ENCODE data around the gene MYO9B. TPM values are rescaled to one million over a fixed set of nuclear protein-coding genes. Genes with fewer than 3 reads are reported as not detected.

Gene MYO9B
- total and polyA plus RNA-seq, 4 donors, result 27.9 to 124 (median 68.8) TPM

DNA sequence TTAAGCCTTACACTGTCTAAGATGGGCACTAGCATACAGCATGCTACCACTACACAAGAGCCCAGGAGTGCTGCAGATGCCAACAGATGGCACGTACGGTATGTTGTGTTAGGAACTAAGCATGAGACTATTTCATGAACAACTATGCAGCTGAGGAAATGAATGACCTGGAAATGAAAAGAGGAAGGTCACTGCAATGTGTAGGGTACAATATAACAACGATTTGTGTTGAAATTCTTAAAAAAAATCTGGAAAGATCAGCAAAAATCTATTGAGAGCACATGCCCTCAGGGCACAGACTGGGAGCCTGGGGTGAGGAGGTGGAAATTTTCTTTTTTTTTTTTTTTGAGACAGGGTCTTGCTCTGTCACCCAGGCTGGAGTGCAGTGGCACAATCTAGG, 14.8 kb upstream of the MYO9B start:
- WGBS (ENCODE audit: insufficient coverage), result 100% methylated on average over 3 of the region's 3 CpGs
- H3K9me3 ChIP-seq (ENCODE audit: control insufficient read depth, insufficient read depth, low read length), result peaks cover 3% of the 10 kb centered on the region
- H3K4me3 ChIP-seq (ENCODE audit: low read depth, low read length), result no peak overlapping the region
- DNase-seq (ENCODE audit: low read depth in 4 of 6, low spot score in 6 of 6), result no peak
- H3K36me3 ChIP-seq (ENCODE audit: control insufficient read depth, insufficient read depth, low read length), result peaks cover 30% of the 10 kb centered on the region
- no peak overlapping the region for H3K27ac ChIP-seq (ENCODE audit: low read depth, low read length)
- H3K4me1 ChIP-seq (ENCODE audit: control insufficient read depth, insufficient read depth, low read length), result no peaks in the 10 kb centered on the region
- H3K27me3 ChIP-seq (ENCODE audit: control insufficient read depth, insufficient read depth, low read length), result no peaks in the 10 kb centered on the region

DNA sequence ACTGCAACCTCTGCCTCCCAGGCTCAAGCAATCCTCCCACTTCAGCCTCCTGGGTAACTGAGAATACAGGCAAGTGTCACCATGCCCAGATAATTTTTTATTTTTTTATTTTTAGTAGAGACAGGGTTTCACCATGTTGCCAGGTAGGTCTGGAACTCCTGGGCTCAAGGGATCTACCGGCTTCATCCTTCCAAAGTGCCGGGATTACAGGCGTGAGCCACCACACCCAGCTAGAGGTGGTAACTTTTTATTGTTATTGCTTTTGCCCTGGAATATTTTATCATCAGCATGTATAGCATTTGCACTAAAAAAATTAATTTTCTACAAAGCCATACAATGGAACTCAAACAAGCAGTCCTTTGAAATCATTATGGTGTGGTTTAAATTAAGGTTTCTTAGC, 14.4 kb upstream of the MYO9B start:
- no peaks in the 10 kb centered on the region for H3K4me1 ChIP-seq (ENCODE audit: control insufficient read depth, insufficient read depth, low read length)
- no peak overlapping the region for H3K27ac ChIP-seq (ENCODE audit: low read depth, low read length)
- no peak overlapping the region for H3K4me3 ChIP-seq (ENCODE audit: low read depth, low read length)
- WGBS (ENCODE audit: insufficient coverage), result no CpG with 5 or more reads among the region's 3 CpGs
- peaks cover 26% of the 10 kb centered on the region for H3K36me3 ChIP-seq (ENCODE audit: control insufficient read depth, insufficient read depth, low read length)
- peaks cover 3% of the 10 kb centered on the region for H3K9me3 ChIP-seq (ENCODE audit: control insufficient read depth, insufficient read depth, low read length)
- no peaks in the 10 kb centered on the region for H3K27me3 ChIP-seq (ENCODE audit: control insufficient read depth, insufficient read depth, low read length)
- DNase-seq (ENCODE audit: low read depth in 4 of 6, low spot score in 6 of 6), result no peak

DNA sequence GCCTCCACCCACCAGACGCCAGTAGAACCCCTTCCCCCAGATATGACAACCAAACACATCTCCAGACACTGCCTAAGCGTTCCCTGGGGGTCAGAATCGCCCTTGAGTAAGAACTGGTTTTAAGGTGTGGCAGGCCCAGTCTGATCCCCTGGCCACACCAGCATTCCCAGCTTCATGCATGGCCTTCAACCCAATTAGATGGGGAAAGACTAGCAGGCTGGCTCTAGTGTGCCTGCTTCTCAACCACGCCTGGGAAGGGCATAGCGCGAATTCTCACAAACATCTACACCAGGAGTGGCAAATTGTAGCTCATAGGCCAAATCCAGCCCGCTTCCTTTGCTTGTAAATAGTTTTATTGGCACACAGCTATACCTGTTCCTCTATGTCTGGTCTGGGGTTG, 13.9 kb upstream of the MYO9B start:
- no peaks in the 10 kb centered on the region for H3K4me1 ChIP-seq (ENCODE audit: control insufficient read depth, insufficient read depth, low read length)
- peaks cover 24% of the 10 kb centered on the region for H3K36me3 ChIP-seq (ENCODE audit: control insufficient read depth, insufficient read depth, low read length)
- no peaks in the 10 kb centered on the region for H3K27me3 ChIP-seq (ENCODE audit: control insufficient read depth, insufficient read depth, low read length)
- no peak overlapping the region for H3K27ac ChIP-seq (ENCODE audit: low read depth, low read length)
- H3K9me3 ChIP-seq (ENCODE audit: control insufficient read depth, insufficient read depth, low read length), result peaks cover 3% of the 10 kb centered on the region
- no peak overlapping the region for H3K4me3 ChIP-seq (ENCODE audit: low read depth, low read length)
- DNase-seq (ENCODE audit: low read depth in 4 of 6, low spot score in 6 of 6), result no peak
- WGBS (ENCODE audit: insufficient coverage), result 100% methylated on average over 3 of the region's 7 CpGs

DNA sequence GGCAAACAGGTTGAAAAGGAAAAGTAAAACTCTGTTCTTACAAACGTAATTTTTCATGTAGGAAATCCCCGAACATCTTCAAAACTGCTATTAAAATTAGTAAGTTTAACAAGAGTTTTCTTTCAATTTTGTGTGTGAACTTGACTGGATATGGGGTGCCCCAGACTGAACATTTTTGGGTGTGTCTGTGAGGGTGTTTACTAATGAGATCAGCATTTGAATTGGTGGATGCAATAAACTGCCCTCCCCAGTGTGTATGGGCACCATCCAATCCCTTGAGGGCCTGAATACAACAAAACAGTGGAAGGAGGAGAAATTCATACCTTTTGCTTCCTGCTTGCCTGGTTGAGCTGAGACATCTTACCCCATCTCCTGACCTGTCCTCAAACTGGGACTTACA, 12.1 kb upstream of the MYO9B start:
- no peak overlapping the region for H3K4me3 ChIP-seq (ENCODE audit: low read depth, low read length)
- WGBS (ENCODE audit: insufficient coverage), result no CpG with 5 or more reads among the region's 2 CpGs
- H3K27ac ChIP-seq (ENCODE audit: low read depth, low read length), result no peak overlapping the region
- H3K9me3 ChIP-seq (ENCODE audit: control insufficient read depth, insufficient read depth, low read length), result peaks cover 3% of the 10 kb centered on the region
- no peaks in the 10 kb centered on the region for H3K27me3 ChIP-seq (ENCODE audit: control insufficient read depth, insufficient read depth, low read length)
- no peaks in the 10 kb centered on the region for H3K4me1 ChIP-seq (ENCODE audit: control insufficient read depth, insufficient read depth, low read length)
- no peak for DNase-seq (ENCODE audit: low read depth in 4 of 6, low spot score in 6 of 6)
- peaks cover 16% of the 10 kb centered on the region for H3K36me3 ChIP-seq (ENCODE audit: control insufficient read depth, insufficient read depth, low read length)

DNA sequence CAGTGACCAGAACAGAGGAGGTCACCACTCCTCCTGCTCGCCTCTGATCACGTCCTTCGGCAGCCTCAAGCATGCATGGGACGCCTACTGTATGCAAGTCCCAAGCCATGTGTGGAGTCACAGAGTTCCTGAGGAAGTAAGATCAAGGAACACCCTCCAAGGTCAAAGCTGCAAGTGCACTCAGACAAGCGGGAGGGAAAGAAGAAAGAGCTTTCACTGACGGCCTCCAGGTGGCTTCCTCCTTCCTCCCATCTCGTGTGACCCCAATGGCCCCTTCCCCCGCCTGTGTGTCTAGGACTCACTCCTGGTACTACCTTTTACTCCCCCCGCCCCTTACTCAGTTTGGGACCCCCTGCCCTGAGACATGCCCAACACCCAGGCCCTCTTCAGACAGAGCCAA, 6.4 kb upstream of the MYO9B start:
- H3K4me1 ChIP-seq (ENCODE audit: control insufficient read depth, insufficient read depth, low read length), result peaks cover 11% of the 10 kb centered on the region
- no peak overlapping the region for H3K4me3 ChIP-seq (ENCODE audit: low read depth, low read length)
- no peaks in the 10 kb centered on the region for H3K27me3 ChIP-seq (ENCODE audit: control insufficient read depth, insufficient read depth, low read length)
- H3K36me3 ChIP-seq (ENCODE audit: control insufficient read depth, insufficient read depth, low read length), result peaks cover 32% of the 10 kb centered on the region
- no peaks in the 10 kb centered on the region for H3K9me3 ChIP-seq (ENCODE audit: control insufficient read depth, insufficient read depth, low read length)
- no peak overlapping the region for H3K27ac ChIP-seq (ENCODE audit: low read depth, low read length)
- DNase-seq (ENCODE audit: low read depth in 4 of 6, low spot score in 6 of 6), result no peak
- WGBS (ENCODE audit: insufficient coverage), result 78% methylated on average over 7 of the region's 9 CpGs

DNA sequence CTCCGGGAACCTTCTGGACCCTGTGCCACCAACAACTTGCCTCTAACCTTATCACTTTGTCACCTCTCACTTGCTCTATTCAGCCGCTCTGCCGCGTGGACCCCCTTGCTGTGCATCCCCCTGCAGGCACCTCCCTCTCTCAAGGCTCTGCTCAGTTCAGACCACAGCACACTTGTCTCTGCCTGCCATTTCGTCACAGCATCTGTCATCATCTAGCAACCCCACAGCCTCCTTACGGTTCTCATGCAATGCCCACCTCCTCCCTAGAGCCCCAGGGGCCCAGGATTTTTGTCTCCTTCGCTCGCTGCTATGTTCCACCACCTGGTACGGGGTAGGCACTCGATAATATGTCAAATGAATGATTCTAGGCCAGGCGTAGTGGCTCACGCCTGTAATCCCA, 5.2 kb upstream of the MYO9B start:
- DNase-seq (ENCODE audit: low read depth in 4 of 6, low spot score in 6 of 6), result no peak
- 92% methylated on average over 12 of the region's 12 CpGs for WGBS (ENCODE audit: insufficient coverage)

DNA sequence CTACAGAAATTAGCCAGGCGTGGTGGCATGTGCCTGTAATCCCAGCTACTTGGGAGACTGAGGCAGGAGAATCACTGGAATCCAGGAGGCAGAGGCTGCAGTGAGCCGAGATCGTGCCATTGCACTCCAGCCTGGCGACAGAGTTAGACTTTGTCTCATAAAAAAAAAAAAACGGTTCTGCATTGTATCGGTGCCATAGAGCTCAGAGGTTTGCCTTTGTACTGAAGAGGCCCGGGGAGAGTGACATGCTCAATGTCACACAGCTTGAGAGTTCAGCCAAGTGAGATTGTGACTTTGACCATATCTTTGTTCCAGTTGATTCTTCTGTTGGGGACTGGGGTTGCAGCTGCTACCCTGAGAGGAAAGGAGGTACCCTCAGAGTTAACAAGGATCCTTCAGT, 4.7 kb upstream of the MYO9B start:
- Histone ChIP-seq H3K36me3 (ENCODE audit: control insufficient read depth, insufficient read depth, low read length) (peaks cover 32% of the 10 kb centered on the region), H3K4me3 (ENCODE audit: low read depth, low read length) (no peak overlapping the region), H3K4me1 (ENCODE audit: control insufficient read depth, insufficient read depth, low read length) (peaks cover 16% of the 10 kb centered on the region), H3K9me3 (ENCODE audit: control insufficient read depth, insufficient read depth, low read length) (no peaks in the 10 kb centered on the region), H3K27ac (ENCODE audit: low read depth, low read length) (no peak overlapping the region), H3K27me3 (ENCODE audit: control insufficient read depth, insufficient read depth, low read length) (no peaks in the 10 kb centered on the region)
- no peak for DNase-seq (ENCODE audit: low read depth in 4 of 6, low spot score in 6 of 6)
- 88% methylated on average over 7 of the region's 7 CpGs for WGBS (ENCODE audit: insufficient coverage)

More for the DNA sequence above, 5.2 kb upstream of the MYO9B start:
- no peaks in the 10 kb centered on the region for H3K9me3 ChIP-seq (ENCODE audit: control insufficient read depth, insufficient read depth, low read length)
- H3K36me3 ChIP-seq (ENCODE audit: control insufficient read depth, insufficient read depth, low read length), result peaks cover 32% of the 10 kb centered on the region
- H3K4me3 ChIP-seq (ENCODE audit: low read depth, low read length), result no peak overlapping the region
- H3K27me3 ChIP-seq (ENCODE audit: control insufficient read depth, insufficient read depth, low read length), result no peaks in the 10 kb centered on the region
- H3K4me1 ChIP-seq (ENCODE audit: control insufficient read depth, insufficient read depth, low read length), result peaks cover 16% of the 10 kb centered on the region
- no peak overlapping the region for H3K27ac ChIP-seq (ENCODE audit: low read depth, low read length)

DNA sequence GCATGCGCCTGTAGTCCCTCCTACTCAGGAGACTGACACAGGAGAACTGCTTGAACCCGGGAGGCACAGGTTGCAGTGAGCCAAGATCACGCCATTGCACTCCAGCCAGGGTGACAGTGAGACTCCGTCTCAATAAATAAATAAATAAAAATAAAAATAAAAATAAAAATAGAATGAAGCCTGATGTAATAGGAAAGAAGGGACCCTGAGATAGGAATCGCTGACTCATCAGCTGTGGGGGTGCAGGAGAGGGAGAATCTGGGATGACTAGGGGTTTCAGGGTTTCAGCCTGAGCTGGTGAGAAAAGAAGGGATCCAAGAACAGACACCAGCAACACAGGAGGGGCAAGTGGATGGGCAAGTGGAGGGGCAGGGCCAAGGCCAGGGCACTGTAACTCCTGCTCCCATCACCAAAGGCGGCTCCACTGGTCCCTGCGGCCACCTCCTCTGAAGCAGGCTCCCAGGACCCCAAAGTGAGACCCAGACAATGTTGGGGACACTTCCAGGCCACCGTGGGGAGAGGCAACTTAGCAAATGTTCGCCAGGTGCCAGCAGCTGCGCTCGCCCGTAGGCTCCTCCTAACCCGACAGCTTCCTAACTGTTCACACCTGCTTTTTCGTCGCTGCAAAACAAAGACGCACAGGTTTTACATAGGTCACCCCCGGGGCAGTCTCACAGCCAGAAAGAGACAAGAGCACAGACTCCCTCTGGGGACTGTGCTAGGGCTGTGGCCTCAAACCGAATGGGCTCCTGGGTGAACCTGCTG, 1.5 kb upstream of the MYO9B start:
- Histone ChIP-seq H3K4me3 (ENCODE audit: low read depth, low read length) (peak overlapping the region; percentile 90), H3K4me1 (ENCODE audit: control insufficient read depth, insufficient read depth, low read length) (peaks cover 46% of the 10 kb centered on the region), H3K27ac (ENCODE audit: low read depth, low read length) (no peak overlapping the region), H3K36me3 (ENCODE audit: control insufficient read depth, insufficient read depth, low read length) (peaks cover 27% of the 10 kb centered on the region), H3K9me3 (ENCODE audit: control insufficient read depth, insufficient read depth, low read length) (no peaks in the 10 kb centered on the region), H3K27me3 (ENCODE audit: control insufficient read depth, insufficient read depth, low read length) (no peaks in the 10 kb centered on the region)
- 31% methylated on average over 14 of the region's 18 CpGs for WGBS (ENCODE audit: insufficient coverage)
- DNase-seq (ENCODE audit: low read depth in 4 of 6, low spot score in 6 of 6), result no peak

DNA sequence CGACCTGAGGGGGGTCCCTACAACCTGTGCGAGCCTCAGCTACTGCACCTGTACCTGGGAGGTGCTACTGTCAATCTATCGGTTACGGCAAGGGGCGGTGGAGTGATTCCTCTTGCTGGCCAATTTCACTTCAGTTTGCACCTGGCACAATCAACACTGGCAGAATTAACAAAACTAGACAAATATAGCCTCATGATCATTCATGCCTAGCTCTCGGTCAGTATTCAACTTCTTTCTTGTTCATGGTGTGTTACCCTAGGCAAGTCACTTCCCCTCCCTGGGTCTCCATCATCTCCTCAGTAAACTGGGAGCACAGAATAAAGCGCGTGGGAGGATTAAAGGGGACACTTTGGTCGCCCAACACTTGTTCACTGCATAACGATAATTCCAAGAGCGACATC, 943 bp upstream of the MYO9B start:
- H3K27ac ChIP-seq (ENCODE audit: low read depth, low read length), result peak overlapping the region; percentile 79
- no peak for DNase-seq (ENCODE audit: low read depth in 4 of 6, low spot score in 6 of 6)

DNA sequence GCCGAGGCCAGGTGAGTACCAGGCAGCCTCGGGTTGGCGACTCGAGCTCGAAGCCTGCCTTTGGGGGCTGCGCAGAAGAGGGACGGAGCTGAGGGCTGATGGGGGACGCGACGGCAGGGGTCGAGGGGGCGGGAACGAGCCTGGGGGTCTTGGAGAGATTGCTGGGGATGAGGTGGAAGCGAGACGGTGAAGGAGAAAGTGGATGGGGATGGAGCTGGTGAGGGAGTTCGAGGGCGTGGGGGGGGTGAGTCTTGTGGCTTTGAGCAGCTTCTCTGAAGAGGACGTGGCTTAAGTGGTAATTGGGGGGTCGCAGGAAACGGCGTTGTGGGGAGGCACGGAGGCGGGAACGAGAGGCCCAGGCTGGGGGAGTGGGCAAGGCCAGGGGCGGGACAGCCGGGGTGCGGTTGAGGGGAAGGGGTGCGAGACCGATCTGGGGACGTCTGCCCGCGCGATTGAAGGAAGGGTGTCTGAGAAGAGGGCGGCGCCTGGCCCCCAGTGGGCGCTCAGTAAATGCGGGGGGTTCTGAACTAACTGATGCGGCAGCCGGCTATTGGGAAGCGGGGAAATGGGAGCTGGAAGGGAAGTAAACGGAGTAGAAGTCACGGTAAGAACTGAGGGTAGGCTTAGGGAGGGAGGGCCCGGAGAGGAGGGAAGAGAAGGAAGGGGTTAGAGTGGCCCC, 426 bp downstream of the MYO9B start:
- Histone ChIP-seq H3K27ac (ENCODE audit: low read depth, low read length) (peak overlapping the region; percentile 58), H3K36me3 (ENCODE audit: control insufficient read depth, insufficient read depth, low read length) (peaks cover 9% of the 10 kb centered on the region), H3K9me3 (ENCODE audit: control insufficient read depth, insufficient read depth, low read length) (no peaks in the 10 kb centered on the region), H3K4me1 (ENCODE audit: control insufficient read depth, insufficient read depth, low read length) (peaks cover 57% of the 10 kb centered on the region), H3K4me3 (ENCODE audit: low read depth, low read length) (peak overlapping the region; percentile 49), H3K27me3 (ENCODE audit: control insufficient read depth, insufficient read depth, low read length) (no peaks in the 10 kb centered on the region)
- DNase-seq (ENCODE audit: low read depth in 4 of 6, low spot score in 6 of 6), result peak in 2 of 6 donors; percentile 20 to 68
- whole genome bisulfite sequencing (ENCODE audit: insufficient coverage), result under 1% methylated on average over 42 of the region's 43 CpGs

More for the DNA sequence above, 943 bp upstream of the MYO9B start:
- Histone ChIP-seq H3K4me3 (ENCODE audit: low read depth, low read length) (peak overlapping the region; percentile 90), H3K4me1 (ENCODE audit: control insufficient read depth, insufficient read depth, low read length) (peaks cover 52% of the 10 kb centered on the region), H3K36me3 (ENCODE audit: control insufficient read depth, insufficient read depth, low read length) (peaks cover 23% of the 10 kb centered on the region), H3K27me3 (ENCODE audit: control insufficient read depth, insufficient read depth, low read length) (no peaks in the 10 kb centered on the region), H3K9me3 (ENCODE audit: control insufficient read depth, insufficient read depth, low read length) (no peaks in the 10 kb centered on the region)
- 11% methylated on average over 9 of the region's 11 CpGs for WGBS (ENCODE audit: insufficient coverage)

Measured in spinal cord (tissue), 10 donors.